Measurements from ENCODE around the gene SLC17A3.

The SLC17A3 gene

DNA sequence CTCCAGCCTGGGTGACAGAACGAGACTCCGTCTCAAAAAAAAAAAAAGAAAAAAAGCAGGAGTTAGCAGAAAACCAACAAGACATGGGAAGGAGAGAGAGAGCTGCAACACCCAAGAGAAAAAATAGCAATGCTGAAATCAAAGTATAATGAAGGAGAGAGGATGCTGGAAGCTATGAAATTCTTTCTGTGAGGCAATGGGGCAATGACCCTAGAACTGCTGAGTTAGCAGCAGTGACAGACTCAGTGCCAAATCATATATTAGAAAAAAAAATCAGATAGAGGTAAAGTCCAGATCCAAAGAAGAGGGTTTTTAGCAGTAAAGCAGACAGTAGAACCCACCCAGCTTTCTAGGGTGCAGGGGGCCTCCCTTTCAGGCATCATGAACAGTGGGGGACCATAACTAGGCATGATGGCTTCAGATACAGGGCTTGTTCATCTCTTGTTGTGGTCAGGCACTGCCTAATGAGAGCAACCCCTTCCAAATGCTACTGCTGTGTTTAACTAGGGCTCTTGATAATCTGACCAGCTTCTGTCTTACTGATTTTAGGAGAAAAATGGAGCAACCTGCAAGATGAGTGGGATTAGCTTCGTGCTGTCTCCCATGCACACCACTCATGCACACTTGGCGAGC is 29.5 kb upstream of the SLC17A3 start:
- H3K36me3 ChIP-seq (ENCODE audit: control insufficient read depth, insufficient read depth, low read length) = no peaks in the 10 kb centered on the region
- 83 to 100% methylated on average over 2 of the region's 4 CpGs for WGBS, 2 experiments (ENCODE audit: insufficient coverage in 2 of 2)

DNA sequence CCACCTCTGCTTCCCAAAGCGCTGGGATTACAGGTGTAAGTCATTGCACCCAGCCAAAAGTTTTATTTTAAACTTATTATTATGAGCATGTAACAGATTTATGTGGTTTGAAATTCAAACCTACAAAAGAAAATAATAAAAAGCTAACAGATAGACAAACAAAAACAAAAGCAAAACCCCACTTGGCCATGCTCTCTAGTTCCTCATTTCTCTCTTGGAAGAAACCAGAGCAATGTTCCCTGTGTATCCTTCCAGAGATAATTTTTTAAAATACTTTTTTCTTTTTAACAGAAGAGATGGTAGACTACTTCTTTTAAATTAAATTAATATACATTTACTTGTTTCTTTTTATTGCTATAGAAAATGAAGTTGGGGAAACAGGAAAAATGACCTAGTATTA is 28.0 kb upstream of the SLC17A3 start:
- WGBS, 2 experiments (ENCODE audit: insufficient coverage in 2 of 2) = no CpG with 5 or more reads among the region's 1 CpG
- Histone ChIP-seq H3K4me3 (ENCODE audit: extremely low read depth, insufficient read depth, low read length, poor library complexity, severe bottlenecking) (no peak overlapping the region), H3K9me3 (ENCODE audit: control insufficient read depth, low read length) (no peaks in the 10 kb centered on the region), H3K4me1 (ENCODE audit: control insufficient read depth, insufficient read depth, low read length, poor library complexity, severe bottlenecking) (peaks cover 11% of the 10 kb centered on the region), H3K27ac (ENCODE audit: low read depth, low read length, severe bottlenecking) (no peak overlapping the region), H3K36me3 (ENCODE audit: control insufficient read depth, insufficient read depth, low read length) (no peaks in the 10 kb centered on the region)

More for the DNA sequence above, 29.5 kb upstream of the SLC17A3 start:
- Histone ChIP-seq H3K27ac (ENCODE audit: low read depth, low read length, severe bottlenecking) (no peak overlapping the region), H3K4me3 (ENCODE audit: extremely low read depth, insufficient read depth, low read length, poor library complexity, severe bottlenecking) (no peak overlapping the region), H3K9me3 (ENCODE audit: control insufficient read depth, low read length) (no peaks in the 10 kb centered on the region), H3K4me1 (ENCODE audit: control insufficient read depth, insufficient read depth, low read length, poor library complexity, severe bottlenecking) (peaks cover 11% of the 10 kb centered on the region)

DNA sequence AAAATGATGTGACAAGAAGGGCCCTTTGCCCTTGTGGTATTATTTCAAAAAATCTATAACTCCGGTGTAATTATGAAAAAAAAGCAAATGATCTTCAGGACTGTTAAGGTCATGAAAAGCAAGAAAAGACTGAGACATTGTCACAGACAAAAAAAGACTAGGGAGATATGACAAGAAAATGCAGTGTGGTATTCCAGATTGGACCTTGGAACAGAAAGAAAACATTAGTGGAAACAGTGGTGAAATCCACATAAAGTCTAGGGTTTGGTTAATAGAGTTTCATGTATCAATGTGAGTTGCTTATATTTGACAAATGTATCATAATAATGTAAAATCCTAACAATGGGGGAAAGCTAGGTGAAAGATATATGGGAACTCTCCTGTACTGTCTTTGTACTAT is 26.8 kb upstream of the SLC17A3 start:
- H3K4me3 ChIP-seq (ENCODE audit: extremely low read depth, insufficient read depth, low read length, poor library complexity, severe bottlenecking) = no peak overlapping the region
- WGBS, 2 experiments (ENCODE audit: insufficient coverage in 2 of 2) = 100% methylated on average over 1 of the region's 1 CpG; no CpG with 5 or more reads in 1 of the 2 experiments
- peaks cover 11% of the 10 kb centered on the region for H3K4me1 ChIP-seq (ENCODE audit: control insufficient read depth, insufficient read depth, low read length, poor library complexity, severe bottlenecking)
- H3K9me3 ChIP-seq (ENCODE audit: control insufficient read depth, low read length) = no peaks in the 10 kb centered on the region
- H3K27ac ChIP-seq (ENCODE audit: low read depth, low read length, severe bottlenecking) = no peak overlapping the region
- H3K36me3 ChIP-seq (ENCODE audit: control insufficient read depth, insufficient read depth, low read length) = no peaks in the 10 kb centered on the region

DNA sequence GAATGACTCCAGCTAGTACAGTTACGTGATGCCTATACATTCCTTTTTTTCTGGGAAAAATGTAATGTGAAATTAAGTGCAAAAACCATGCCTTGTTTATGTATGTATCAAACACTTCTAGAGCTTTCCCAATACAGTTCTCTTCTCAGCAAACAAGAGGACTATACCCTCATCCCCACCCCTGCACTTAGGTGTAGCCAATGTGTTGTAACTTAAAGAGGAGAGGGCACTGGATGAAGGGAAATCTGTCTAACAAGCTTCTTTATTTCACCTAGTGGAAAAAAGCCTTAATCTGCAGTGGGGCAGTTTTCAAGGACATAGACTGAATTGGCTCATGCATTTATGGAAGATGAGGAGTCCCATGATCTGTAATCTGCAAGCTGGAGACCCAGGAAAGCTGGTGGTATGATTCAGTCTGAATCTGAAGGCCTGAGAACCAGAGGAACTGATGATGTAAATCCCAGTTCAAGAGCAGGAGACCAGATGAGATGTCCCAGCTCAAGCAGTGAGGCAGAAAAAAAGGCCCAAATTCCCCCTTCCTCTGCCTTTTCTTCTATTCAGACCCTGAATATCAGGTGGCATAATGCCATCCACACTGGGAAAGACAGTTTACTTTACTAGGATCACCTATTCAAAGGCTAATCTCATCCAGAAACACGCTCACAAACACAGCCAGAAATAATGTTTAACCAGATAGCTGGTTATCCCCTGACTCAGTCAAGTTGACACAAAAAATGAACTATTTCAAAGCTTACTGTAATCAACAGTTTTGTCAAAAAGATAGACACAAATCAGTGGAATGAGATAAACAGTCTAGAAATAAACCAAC is 25.8 kb upstream of the SLC17A3 start:
- WGBS, 2 experiments (ENCODE audit: insufficient coverage in 2 of 2) = 83 to 91% methylated on average over 1 of the region's 2 CpGs
- Histone ChIP-seq H3K36me3 (ENCODE audit: control insufficient read depth, insufficient read depth, low read length) (no peaks in the 10 kb centered on the region), H3K27ac (ENCODE audit: low read depth, low read length, severe bottlenecking) (no peak overlapping the region), H3K9me3 (ENCODE audit: control insufficient read depth, low read length) (no peaks in the 10 kb centered on the region), H3K4me3 (ENCODE audit: extremely low read depth, insufficient read depth, low read length, poor library complexity, severe bottlenecking) (no peak overlapping the region), H3K4me1 (ENCODE audit: control insufficient read depth, insufficient read depth, low read length, poor library complexity, severe bottlenecking) (peaks cover 11% of the 10 kb centered on the region)

DNA sequence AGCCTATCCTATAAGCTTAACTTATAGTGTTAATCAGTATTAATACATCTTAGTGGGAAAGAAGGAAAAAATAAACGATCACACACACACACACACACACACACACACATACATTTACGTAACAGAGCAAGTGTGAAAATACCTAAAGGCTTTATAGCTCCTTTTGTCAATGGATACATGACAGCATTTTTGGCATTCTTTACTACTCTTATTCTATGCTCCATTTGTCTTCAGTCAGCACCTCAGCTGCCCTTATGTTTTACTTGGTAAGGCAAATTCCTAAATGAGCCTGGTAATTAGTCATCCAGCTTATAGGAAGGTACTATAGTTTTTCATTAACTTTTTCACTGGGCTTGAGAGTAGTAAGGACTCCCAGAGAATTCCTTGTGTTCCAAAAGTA is 25.1 kb upstream of the SLC17A3 start:
- Histone ChIP-seq H3K4me3 (ENCODE audit: extremely low read depth, insufficient read depth, low read length, poor library complexity, severe bottlenecking) (no peak overlapping the region), H3K9me3 (ENCODE audit: control insufficient read depth, low read length) (no peaks in the 10 kb centered on the region), H3K27ac (ENCODE audit: low read depth, low read length, severe bottlenecking) (no peak overlapping the region), H3K36me3 (ENCODE audit: control insufficient read depth, insufficient read depth, low read length) (no peaks in the 10 kb centered on the region), H3K4me1 (ENCODE audit: control insufficient read depth, insufficient read depth, low read length, poor library complexity, severe bottlenecking) (peaks cover 11% of the 10 kb centered on the region)
- no CpG with 5 or more reads among the region's 2 CpGs for WGBS, 2 experiments (ENCODE audit: insufficient coverage in 2 of 2)

DNA sequence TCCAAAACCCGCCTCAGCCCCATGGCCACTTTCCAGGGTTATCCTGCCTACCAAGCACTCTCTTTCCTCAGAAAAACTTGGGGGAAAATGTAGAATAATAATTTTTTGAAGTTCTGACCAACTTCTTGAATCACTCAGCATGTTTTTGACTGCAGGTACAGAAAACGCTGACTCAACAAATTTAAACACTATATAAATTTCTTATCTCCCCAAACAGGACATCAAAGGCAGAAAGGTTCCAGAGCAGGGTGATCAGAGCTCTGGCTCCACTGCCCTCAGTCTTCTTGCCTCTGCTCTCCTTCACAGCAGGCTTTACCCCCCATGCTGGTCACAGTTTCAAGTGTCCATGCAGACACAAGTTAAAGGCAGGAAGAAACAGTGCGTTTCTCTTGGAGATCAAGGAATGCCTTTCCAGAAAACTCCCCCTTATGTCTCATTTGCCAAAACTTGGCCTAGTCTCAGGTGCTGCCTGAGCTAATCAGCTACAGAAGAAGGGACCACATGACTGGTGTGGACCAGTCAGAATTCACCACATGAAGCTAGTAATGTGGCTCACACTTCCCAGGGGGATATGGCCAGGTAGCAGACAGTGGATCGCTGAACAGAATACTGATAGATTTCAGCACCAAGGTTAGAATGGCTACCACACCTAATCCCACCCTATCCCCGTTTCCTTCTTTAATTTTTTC is 24.4 kb upstream of the SLC17A3 start:
- 90 to 96% methylated on average over 3 to 4 of the region's 5 CpGs for WGBS, 2 experiments (ENCODE audit: insufficient coverage in 2 of 2)
- no peaks in the 10 kb centered on the region for H3K9me3 ChIP-seq (ENCODE audit: control insufficient read depth, low read length)
- H3K36me3 ChIP-seq (ENCODE audit: control insufficient read depth, insufficient read depth, low read length) = no peaks in the 10 kb centered on the region
- H3K4me3 ChIP-seq (ENCODE audit: extremely low read depth, insufficient read depth, low read length, poor library complexity, severe bottlenecking) = no peak overlapping the region
- H3K4me1 ChIP-seq (ENCODE audit: control insufficient read depth, insufficient read depth, low read length, poor library complexity, severe bottlenecking) = peaks cover 11% of the 10 kb centered on the region
- no peak overlapping the region for H3K27ac ChIP-seq (ENCODE audit: low read depth, low read length, severe bottlenecking)

DNA sequence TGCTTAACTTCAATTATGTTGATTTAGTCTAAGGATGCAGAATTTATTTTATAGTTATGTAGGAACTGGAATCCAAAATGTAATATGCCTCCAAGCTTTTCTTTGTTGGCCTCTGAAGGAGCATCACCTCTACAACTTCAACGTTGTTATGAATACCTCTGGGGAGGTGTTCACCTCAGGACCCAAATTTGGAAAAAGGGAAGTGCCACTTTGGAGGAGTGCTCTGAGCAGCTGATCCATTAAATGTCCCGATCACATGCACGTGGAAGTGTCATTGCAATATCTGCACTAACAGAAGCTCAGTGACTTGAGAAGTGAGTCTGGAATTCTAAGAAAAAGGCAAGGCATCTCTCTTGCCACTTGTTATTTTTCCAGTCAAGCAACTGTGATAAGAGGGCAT is 22.2 kb upstream of the SLC17A3 start:
- H3K27ac ChIP-seq (ENCODE audit: low read depth, low read length, severe bottlenecking) = no peak overlapping the region
- whole genome bisulfite sequencing, 2 experiments (ENCODE audit: insufficient coverage in 2 of 2) = 90 to 93% methylated on average over 2 of the region's 3 CpGs
- H3K9me3 ChIP-seq (ENCODE audit: control insufficient read depth, low read length) = no peaks in the 10 kb centered on the region
- peaks cover 11% of the 10 kb centered on the region for H3K4me1 ChIP-seq (ENCODE audit: control insufficient read depth, insufficient read depth, low read length, poor library complexity, severe bottlenecking)
- no peak overlapping the region for H3K4me3 ChIP-seq (ENCODE audit: extremely low read depth, insufficient read depth, low read length, poor library complexity, severe bottlenecking)
- no peaks in the 10 kb centered on the region for H3K36me3 ChIP-seq (ENCODE audit: control insufficient read depth, insufficient read depth, low read length)

DNA sequence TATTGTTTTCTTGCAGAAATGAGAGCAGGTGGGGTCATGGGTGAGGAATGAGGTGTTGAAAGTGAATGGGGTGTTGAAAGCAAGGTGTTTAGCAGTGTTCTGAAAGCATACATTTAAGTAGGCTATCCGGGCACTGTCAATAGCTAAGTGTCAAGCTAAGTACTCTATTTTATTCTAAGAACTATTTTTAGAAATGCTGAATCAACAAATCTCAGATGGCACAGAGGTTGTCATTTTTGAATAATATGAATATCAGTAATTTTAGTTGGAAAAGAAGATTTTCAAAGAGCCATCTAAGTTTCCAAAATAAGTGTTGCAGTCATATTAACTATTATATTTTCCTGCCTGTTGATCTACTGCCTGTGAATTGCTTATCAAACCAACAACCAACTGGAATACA is 21.7 kb upstream of the SLC17A3 start:
- H3K27ac ChIP-seq (ENCODE audit: low read depth, low read length, severe bottlenecking) = no peak overlapping the region
- WGBS, 2 experiments (ENCODE audit: insufficient coverage in 2 of 2) = no CpG with 5 or more reads among the region's 1 CpG
- no peaks in the 10 kb centered on the region for H3K9me3 ChIP-seq (ENCODE audit: control insufficient read depth, low read length)
- H3K4me3 ChIP-seq (ENCODE audit: extremely low read depth, insufficient read depth, low read length, poor library complexity, severe bottlenecking) = no peak overlapping the region
- H3K36me3 ChIP-seq (ENCODE audit: control insufficient read depth, insufficient read depth, low read length) = no peaks in the 10 kb centered on the region
- peaks cover 11% of the 10 kb centered on the region for H3K4me1 ChIP-seq (ENCODE audit: control insufficient read depth, insufficient read depth, low read length, poor library complexity, severe bottlenecking)

DNA sequence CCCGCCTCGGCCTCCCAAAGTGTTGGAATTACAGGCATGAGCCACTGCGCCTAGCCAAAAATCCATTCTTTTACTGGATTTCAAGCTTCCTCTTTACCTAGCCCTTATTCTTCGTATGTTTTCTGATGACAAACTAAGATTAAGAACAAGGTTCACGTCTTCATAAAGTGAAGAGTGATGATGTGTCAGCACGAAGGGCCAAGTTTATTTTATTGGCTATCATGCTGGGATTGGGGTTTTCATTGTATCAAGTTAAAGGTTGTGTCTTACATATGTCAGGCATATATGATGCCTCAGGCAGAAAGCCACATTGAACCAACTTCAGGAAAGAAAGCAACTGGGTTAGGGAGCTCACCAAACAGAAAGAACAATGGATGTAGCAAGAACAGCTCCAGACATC is 19.7 kb upstream of the SLC17A3 start:
- Histone ChIP-seq H3K27ac (ENCODE audit: low read depth, low read length, severe bottlenecking) (no peak overlapping the region), H3K4me3 (ENCODE audit: extremely low read depth, insufficient read depth, low read length, poor library complexity, severe bottlenecking) (no peak overlapping the region), H3K4me1 (ENCODE audit: control insufficient read depth, insufficient read depth, low read length, poor library complexity, severe bottlenecking) (peaks cover under 1% of the 10 kb centered on the region), H3K9me3 (ENCODE audit: control insufficient read depth, low read length) (no peaks in the 10 kb centered on the region), H3K36me3 (ENCODE audit: control insufficient read depth, insufficient read depth, low read length) (no peaks in the 10 kb centered on the region)
- WGBS, 2 experiments (ENCODE audit: insufficient coverage in 2 of 2) = 87 to 100% methylated on average over 4 to 5 of the region's 6 CpGs

DNA sequence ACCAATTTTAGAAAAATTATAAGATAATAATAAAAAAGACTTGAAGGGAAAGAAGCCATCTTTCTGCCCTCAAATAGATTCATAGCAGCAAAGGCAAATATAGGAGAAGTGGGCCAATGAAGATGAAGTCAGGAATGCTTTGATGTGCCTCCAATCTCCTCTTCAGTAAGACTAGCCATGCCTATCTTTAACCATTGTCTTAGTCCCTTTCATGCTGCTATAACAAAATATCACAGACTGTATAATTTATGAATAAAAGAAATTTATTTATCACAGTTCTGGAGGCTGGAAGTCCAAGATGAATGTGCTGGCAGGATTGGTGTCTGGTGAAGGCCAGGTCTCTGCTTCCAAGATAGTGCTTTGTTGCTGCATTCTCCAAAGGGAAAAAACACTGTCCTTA is 18.8 kb upstream of the SLC17A3 start:
- H3K4me1 ChIP-seq (ENCODE audit: control insufficient read depth, insufficient read depth, low read length, poor library complexity, severe bottlenecking) = no peaks in the 10 kb centered on the region
- H3K27ac ChIP-seq (ENCODE audit: low read depth, low read length, severe bottlenecking) = no peak overlapping the region
- H3K4me3 ChIP-seq (ENCODE audit: extremely low read depth, insufficient read depth, low read length, poor library complexity, severe bottlenecking) = no peak overlapping the region
- H3K36me3 ChIP-seq (ENCODE audit: control insufficient read depth, insufficient read depth, low read length) = no peaks in the 10 kb centered on the region
- no peaks in the 10 kb centered on the region for H3K9me3 ChIP-seq (ENCODE audit: control insufficient read depth, low read length)
